CD14-positive monocyte (primary cell): ENCODE results near the gene THRSP. TPM values are rescaled to one million over a fixed set of nuclear protein-coding genes. Genes with fewer than 3 reads are reported as not detected.
"Not testable (repeated sequence)": the region's sequence is repeated elsewhere in the genome, so short reads cannot be mapped to it uniquely, and the experiment has no call there.

Experiments used
- DNase-seq, 3 donors: peaks; one replicate each; pipeline ENCODE4 v3.0.0-alpha.2; 2011 to 2022
- H2AFZ ChIP-seq: 2 replicates; pipeline ENCODE4 v1.6.0; 2012; ENCODE audit warnings: mild to moderate bottlenecking, low read depth, low read length, inconsistent platforms; ENCODE audit not compliant: insufficient read depth, poor library complexity, severe bottlenecking
- H3K27ac ChIP-seq, 2 donors: 1 replicate in 1 of 2; 2 replicates in 1 of 2; pipeline ENCODE4 v1.5.1; 2012 to 2013; ENCODE audit warnings: low read length in 2 of 2, control low read depth in 1 of 2, inconsistent platforms in 1 of 2, low read depth in 1 of 2, mild to moderate bottlenecking in 1 of 2
- H3K27me3 ChIP-seq, 2 donors: one replicate each; pipeline versions ENCODE4 v1.6.0 to v1.6.1; 2011 to 2013; ENCODE audit warnings: low read length in 2 of 2; ENCODE audit not compliant: control insufficient read depth in 2 of 2, insufficient read depth in 2 of 2
- H3K36me3 ChIP-seq, 2 donors: replicated peaks in 1 of 2; 1 replicate in 1 of 2; 2 replicates in 1 of 2; pipeline versions ENCODE4 v1.5.1 to v1.6.1; 2012 to 2013; ENCODE audit warnings: low read length in 2 of 2, control low read depth in 1 of 2, inconsistent platforms in 1 of 2, mild to moderate bottlenecking in 1 of 2; ENCODE audit not compliant: insufficient read depth in 2 of 2, control insufficient read depth in 1 of 2
- H3K4me1 ChIP-seq, 2 donors: 1 replicate in 1 of 2; 2 replicates in 1 of 2; pipeline versions ENCODE4 v1.5.1 to v1.6.1; 2012 to 2013; ENCODE audit warnings: low read length in 2 of 2, control low read depth in 1 of 2, inconsistent platforms in 1 of 2, mild to moderate bottlenecking in 1 of 2, moderate library complexity in 1 of 2; ENCODE audit not compliant: insufficient read depth in 2 of 2, control insufficient read depth in 1 of 2
- H3K4me2 ChIP-seq: replicated peaks from 2 replicates; pipeline ENCODE3; 2012; ENCODE audit warnings: low read length, moderate library complexity, mild to moderate bottlenecking; ENCODE audit not compliant: poor library complexity, severe bottlenecking; ENCODE audit errors: extremely low read depth
- H3K4me3 ChIP-seq, 3 experiments: fragments of 200-600 bp in 1 of 3; sonication (generic) in 1 of 3; replicated peaks in 1 of 3; 1 replicate in 2 of 3; 2 replicates in 1 of 3; pipeline ENCODE4 v1.5.1; 2011 to 2013; ENCODE audit warnings: low read length in 3 of 3, mild to moderate bottlenecking in 3 of 3, control low read depth in 2 of 3, low read depth in 2 of 3, inconsistent platforms in 1 of 3, moderate library complexity in 1 of 3
- H3K79me2 ChIP-seq: 2 replicates; pipeline ENCODE4 v1.6.0; 2012; ENCODE audit warnings: mild to moderate bottlenecking, control low read depth, inconsistent platforms, low read length, moderate library complexity; ENCODE audit not compliant: insufficient read depth
- H3K9ac ChIP-seq: 2 replicates; pipeline ENCODE4 v1.6.0; 2017; ENCODE audit warnings: low read length, mild to moderate bottlenecking; ENCODE audit not compliant: insufficient read depth, poor library complexity, severe bottlenecking
- H3K9me3 ChIP-seq, 2 donors: replicated peaks in 1 of 2; 1 replicate in 1 of 2; 2 replicates in 1 of 2; pipeline versions ENCODE4 v1.5.1 to v1.6.1; 2012 to 2013; ENCODE audit warnings: low read length in 2 of 2, control low read depth in 1 of 2; ENCODE audit not compliant: control insufficient read depth in 1 of 2, insufficient read depth in 1 of 2
- H4K20me1 ChIP-seq: 2 replicates; pipeline ENCODE4 v1.6.0; 2012; ENCODE audit warnings: mild to moderate bottlenecking, low read length, control low read depth, moderate library complexity; ENCODE audit not compliant: insufficient read depth
- H3K27ac Mint-ChIP-seq, 7 donors: one replicate each; pipeline ENCODE4 v1.8.0; 2020; ENCODE audit warnings: mild to moderate bottlenecking in 7 of 7, mixed read lengths in 7 of 7, moderate library complexity in 6 of 7, inconsistent platforms in 2 of 7
- H3K27me3 Mint-ChIP-seq, 3 donors: one replicate each; pipeline ENCODE4 v1.8.0; 2021 to 2022; ENCODE audit warnings: low read depth in 3 of 3, mild to moderate bottlenecking in 3 of 3, mixed read lengths in 3 of 3, moderate library complexity in 3 of 3, inconsistent platforms in 1 of 3
- H3K36me3 Mint-ChIP-seq, 2 donors: one replicate each; pipeline ENCODE4 v1.8.0; 2020; ENCODE audit warnings: mixed read lengths in 2 of 2, inconsistent platforms in 1 of 2, mild to moderate bottlenecking in 1 of 2
- H3K4me1 Mint-ChIP-seq: one replicate; pipeline ENCODE4 v1.8.0; 2020; ENCODE audit warnings: mild to moderate bottlenecking, mixed read lengths
- H3K4me3 Mint-ChIP-seq, 2 donors: one replicate each; pipeline ENCODE4 v1.8.0; 2020; ENCODE audit warnings: mild to moderate bottlenecking in 2 of 2, mixed read lengths in 2 of 2, moderate library complexity in 1 of 2
- H3K9me3 Mint-ChIP-seq, 7 donors: one replicate each; pipeline ENCODE4 v1.8.0; 2020 to 2022; ENCODE audit warnings: mixed read lengths in 7 of 7, mild to moderate bottlenecking in 6 of 7, moderate library complexity in 6 of 7, inconsistent platforms in 2 of 7
- WGBS: methylation state at CpG from one replicate; pipeline ENCODE4 v1.1.5; 2013; ENCODE audit warnings: missing lambda C conversion rate; ENCODE audit not compliant: insufficient coverage; 5-methylcytosine and 5-hydroxymethylcytosine counted together
- intact Hi-C, 2 donors: fragments of 100-400 bp; cut with micrococcal nuclease; formaldehyde crosslinking; loops; one replicate each; pipeline versions ENCODE4 v1.15.0 to v1.15.1; 2023
- polyA plus RNA-seq, 3 donors: library from polyadenylated mRNA; depleted of rRNA in 1 of 3; unstranded in 2 of 3; stranded (reverse) in 1 of 3; fragments of 300-500 nt in 2 of 3; fragments of >200 nt in 1 of 3; fragmentation: Illumina TruSeq in 2 of 3; gene quantifications; 1 replicate in 2 of 3; 2 replicates in 1 of 3; pipeline ENCODE4 v1.2.3, GENCODE V29; 2012 to 2021
- TF ChIP-seq, protein P1 (sequence below): fragments of 200-600 bp; IDR thresholded peaks from one replicate; pipeline ENCODE4 v1.8.0; 2022; ENCODE audit warnings: antibody characterized with exemption, mild to moderate bottlenecking

Gene THRSP
- polyA plus RNA-seq, 3 donors: not detected

DNA sequence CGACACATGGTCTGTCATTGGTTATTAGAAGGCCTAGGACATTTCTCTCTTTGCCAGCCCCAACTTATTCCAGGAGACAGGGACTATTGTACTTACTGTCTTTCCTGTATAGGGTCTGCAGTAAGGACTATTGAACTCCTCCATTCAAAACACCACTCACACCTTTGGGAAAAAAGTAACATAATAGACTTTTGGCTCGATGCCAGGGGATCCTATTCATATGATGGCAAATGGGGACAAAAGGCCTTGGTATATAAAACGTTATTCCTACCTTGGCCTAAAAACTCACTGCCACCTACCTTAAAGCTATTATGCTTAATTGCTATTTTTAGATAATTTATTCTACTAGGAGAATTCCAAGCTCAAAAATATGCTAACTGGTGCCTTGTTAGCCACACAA is 22.3 kb downstream of the THRSP start:
- Histone ChIP-seq H4K20me1 (no peaks in the 10 kb centered on the region), H3K9me3 (no peaks in the 10 kb centered on the region), H3K27ac (no peak overlapping the region), H3K4me2 (no peak overlapping the region), H3K4me3 (no peak overlapping the region), H2AFZ (no peak overlapping the region), H3K9ac (no peak overlapping the region), H3K36me3 (no peaks in the 10 kb centered on the region), H3K4me1 (no peaks in the 10 kb centered on the region), H3K27me3 (no peaks in the 10 kb centered on the region), H3K79me2 (no peaks in the 10 kb centered on the region)
- intact Hi-C loops: no loop called here
- 100% methylated on average over 1 of the region's 3 CpGs for WGBS
- TF ChIP-seq, protein P1, sequence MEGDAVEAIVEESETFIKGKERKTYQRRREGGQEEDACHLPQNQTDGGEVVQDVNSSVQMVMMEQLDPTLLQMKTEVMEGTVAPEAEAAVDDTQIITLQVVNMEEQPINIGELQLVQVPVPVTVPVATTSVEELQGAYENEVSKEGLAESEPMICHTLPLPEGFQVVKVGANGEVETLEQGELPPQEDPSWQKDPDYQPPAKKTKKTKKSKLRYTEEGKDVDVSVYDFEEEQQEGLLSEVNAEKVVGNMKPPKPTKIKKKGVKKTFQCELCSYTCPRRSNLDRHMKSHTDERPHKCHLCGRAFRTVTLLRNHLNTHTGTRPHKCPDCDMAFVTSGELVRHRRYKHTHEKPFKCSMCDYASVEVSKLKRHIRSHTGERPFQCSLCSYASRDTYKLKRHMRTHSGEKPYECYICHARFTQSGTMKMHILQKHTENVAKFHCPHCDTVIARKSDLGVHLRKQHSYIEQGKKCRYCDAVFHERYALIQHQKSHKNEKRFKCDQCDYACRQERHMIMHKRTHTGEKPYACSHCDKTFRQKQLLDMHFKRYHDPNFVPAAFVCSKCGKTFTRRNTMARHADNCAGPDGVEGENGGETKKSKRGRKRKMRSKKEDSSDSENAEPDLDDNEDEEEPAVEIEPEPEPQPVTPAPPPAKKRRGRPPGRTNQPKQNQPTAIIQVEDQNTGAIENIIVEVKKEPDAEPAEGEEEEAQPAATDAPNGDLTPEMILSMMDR: no peak
- Mint-ChIP-seq H3K27ac (no peak overlapping the region), H3K36me3 (no peaks in the 10 kb centered on the region), H3K4me3 (no peak overlapping the region), H3K4me1 (no peaks in the 10 kb centered on the region), H3K27me3 (peaks cover 0 to 4% (median 0%) of the 10 kb centered on the region in 3 donors), H3K9me3 (peaks cover 0 to 1% (median 0%) of the 10 kb centered on the region in 7 donors)
- no peak for DNase-seq

- H3K79me2 ChIP-seq, H3K27ac ChIP-seq, H3K4me3 ChIP-seq, H3K27me3 ChIP-seq, H2AFZ ChIP-seq, H3K4me3 Mint-ChIP-seq, H3K27me3 Mint-ChIP-seq, H3K9me3 Mint-ChIP-seq, H3K4me1 Mint-ChIP-seq, H3K36me3 Mint-ChIP-seq, H4K20me1 ChIP-seq, DNase-seq, H3K36me3 ChIP-seq, H3K4me1 ChIP-seq, intact Hi-C loops, H3K27ac Mint-ChIP-seq, H3K9ac ChIP-seq, H3K4me2 ChIP-seq, H3K9me3 ChIP-seq: not testable (repeated sequence)
- WGBS: 93% methylated on average over 6 of the region's 6 CpGs
Measured at GRCh38 chr11:78086521-78087074, 22.9 kb downstream of the THRSP start.
